T follicular helper cell (primary cell): ENCODE measurements around the gene RNLS.
"Not testable (repeated sequence)": the region's sequence is repeated elsewhere in the genome, so short reads cannot be mapped to it uniquely, and the experiment has no call there.

ENCODE experiments used
- DNase-seq: peaks from one replicate; pipeline ENCODE4 v3.0.0-alpha.2; 2020; ENCODE audit warnings: low read depth

RNLS gene

GRCh38 chr10:88388324-88388723, 194.8 kb downstream of the RNLS start:
- no peak for DNase-seq

- no peak for DNase-seq
Observed at GRCh38 chr10:88386821-88387773, 196.0 kb downstream of the RNLS start.

DNA sequence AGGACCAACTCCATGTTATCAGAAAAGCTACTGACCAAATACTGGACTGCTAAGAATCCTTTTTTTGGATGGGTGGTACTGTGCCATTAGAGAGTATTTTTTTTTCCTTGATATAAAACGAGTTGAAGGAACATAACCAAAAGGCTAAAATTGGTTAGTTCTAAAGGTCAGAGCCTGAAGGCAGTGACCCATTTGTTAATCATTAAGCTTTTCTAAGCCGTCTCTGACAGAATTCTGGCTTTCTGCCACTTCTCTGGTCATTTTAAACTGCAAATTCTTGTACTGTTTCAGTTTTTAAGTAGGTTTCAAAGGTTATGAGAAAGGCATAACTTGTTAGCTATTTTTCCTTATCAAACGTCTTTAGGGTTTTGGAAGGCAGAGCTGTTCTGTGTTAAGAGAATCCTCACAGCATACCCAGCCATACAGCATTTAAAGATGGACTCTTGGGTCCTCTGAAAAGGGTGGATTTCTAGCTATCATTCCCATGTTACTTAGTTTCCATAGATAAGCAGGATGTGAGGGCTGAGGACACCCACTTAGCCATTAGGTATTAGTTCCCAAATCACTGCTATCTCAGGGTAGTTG, 196.8 kb downstream of the RNLS start:
- no peak for DNase-seq

DNA sequence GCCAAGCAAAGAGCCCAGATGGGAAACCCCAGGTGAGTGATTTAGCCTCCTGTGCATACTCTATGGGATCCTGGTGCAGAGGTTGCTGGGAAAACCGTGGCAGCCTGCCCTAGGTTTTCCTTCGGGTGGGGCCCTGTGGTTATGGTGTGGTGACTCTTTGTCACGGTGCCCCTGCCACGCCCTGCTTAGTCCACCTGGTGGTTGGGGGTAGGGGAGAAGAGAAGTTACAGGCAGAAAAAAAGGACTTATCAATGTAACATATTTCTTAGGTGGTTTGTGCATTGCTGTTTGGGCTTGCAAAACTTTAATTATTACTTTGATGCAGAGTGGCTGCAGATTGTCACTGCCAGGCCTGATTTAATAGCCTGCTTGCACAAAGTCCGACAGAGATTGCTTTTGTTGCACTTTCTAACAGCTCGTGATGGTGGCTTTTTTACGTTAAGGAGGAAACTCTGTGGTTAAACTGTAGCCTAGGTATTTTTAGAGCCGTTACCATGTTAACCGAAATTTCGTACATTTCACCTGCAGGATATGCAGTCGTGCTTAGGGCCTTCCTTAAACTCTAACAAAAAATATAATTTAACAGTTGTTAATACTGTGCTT, 197.4 kb downstream of the RNLS start:
- peak; percentile 15 for DNase-seq

- DNase-seq = no peak
Observed at GRCh38 chr10:88383276-88383675, 199.8 kb downstream of the RNLS start.

DNA sequence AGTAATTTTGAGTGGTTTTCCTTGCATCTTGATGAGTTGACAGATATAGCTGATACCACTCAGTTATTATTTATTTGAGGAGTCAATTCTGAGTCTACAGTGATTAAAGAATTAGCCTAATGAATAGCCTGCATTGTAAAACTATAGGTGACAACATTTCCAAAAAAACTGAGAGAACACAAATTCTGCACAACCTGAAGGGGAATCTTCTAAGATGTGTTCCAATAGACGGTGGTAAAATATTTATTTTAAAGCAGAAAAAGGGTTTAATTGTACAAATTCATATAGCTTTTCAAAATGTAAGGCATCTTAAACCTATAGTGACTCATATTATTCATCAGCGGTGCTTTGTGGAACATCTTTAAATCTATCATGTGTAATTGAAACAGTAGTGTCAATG, 200.4 kb downstream of the RNLS start:
- DNase-seq = no peak

GRCh38 chr10:88379575-88379974, 203.5 kb downstream of the RNLS start:
- no peak for DNase-seq

- DNase-seq = no peak
Observed at GRCh38 chr10:88377510-88377909, 205.6 kb downstream of the RNLS start.

GRCh38 chr10:88374392-88375175, 208.5 kb downstream of the RNLS start:
- DNase-seq = no peak

DNA sequence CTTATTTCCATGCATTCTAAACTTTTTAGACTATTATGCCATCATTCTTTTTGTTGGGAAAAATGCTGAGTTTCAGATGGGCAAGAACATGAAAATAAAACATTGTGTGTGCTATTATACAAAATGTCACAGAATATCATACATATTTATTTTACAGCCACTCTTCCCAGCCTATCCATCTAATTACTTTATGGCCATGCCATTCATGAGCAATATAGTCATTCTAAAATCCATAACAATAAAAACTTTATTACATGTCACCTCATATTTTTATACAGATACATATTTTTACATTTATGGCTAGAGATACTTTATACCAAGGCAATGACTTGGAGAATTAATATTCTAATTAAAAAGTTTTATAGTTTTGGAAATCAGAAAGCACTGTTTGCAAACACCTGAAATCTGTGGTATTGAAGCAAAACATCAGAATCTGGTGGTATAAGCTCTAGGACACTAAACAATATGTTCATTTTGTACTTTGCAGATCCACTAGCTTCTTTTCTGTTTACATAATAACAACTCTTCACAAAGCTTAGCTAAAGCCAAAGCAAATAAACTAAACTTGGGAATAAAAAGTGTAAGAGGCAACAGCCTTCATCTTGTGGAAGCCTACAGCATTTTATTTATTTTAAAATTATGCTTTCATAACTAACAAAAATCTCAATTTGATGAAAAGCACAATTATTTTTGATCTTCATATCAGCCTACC, 210.1 kb downstream of the RNLS start:
- no peak for DNase-seq

- no peak for DNase-seq
Observed at GRCh38 chr10:88372051-88372715, 210.9 kb downstream of the RNLS start.

DNA sequence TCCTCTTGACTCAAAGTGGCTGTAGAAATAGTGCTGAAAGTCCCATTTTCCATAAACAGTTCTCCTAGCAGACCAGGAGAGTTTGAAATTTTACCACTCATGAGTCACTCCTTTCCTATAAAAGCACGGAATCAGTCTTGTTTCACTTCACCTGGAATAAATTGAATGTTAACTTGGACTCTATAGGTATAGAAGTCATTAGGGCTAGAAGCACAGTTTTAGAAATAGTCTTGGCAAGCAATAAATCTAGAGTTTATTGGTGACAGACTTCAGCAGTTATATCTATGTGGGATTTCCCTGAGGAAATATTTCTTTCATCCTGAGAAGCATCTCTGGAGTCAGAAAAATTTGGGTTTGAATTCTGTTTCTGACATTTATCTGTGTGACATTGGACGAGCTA, 212.4 kb downstream of the RNLS start:
- no peak for DNase-seq

DNA sequence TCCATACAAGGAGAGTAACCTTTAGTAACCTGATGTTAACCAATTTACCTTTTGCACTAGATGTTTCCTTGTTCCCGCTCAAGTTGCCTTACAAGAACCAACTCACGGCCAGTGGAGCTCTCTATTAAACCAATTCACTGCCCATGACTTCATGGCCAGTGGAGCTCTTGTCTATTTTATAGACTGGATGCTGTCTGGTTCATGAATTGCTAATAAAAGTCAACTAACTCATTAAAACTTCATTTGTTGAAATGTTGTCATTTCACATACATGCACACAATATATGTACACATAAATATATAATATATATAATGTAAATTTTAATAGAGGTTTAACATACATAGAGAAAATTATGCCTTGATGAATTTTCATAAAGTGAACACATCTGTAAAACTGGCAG, 216.3 kb downstream of the RNLS start:
- no peak for DNase-seq

GRCh38 chr10:88361995-88362807, 220.9 kb downstream of the RNLS start:
- no peak for DNase-seq

GRCh38 chr10:88361494-88361893, 221.6 kb downstream of the RNLS start:
- DNase-seq = no peak

GRCh38 chr10:88355750-88356149, 227.4 kb downstream of the RNLS start:
- DNase-seq = not testable (repeated sequence)

- no peak for DNase-seq
Observed at GRCh38 chr10:88347597-88348304, 235.4 kb downstream of the RNLS start.

DNA sequence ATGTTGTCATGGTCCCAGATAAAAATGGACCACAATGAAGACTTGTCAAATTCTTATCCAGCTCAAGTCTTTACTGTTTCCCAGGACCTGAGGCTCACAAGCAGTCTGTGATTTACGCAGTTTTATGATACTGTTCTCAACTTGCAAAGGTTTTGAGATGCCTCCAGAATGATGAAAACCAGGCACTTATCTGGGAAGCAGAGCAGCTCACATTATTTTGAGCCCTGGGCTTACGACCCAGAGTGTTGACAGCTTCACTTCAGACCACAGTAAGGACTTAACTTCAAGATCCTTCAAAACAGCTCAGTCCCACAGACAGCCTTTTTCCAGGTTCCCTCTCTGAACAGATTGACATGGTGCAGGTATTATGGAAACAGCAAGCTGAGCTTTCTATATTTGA, 236.1 kb downstream of the RNLS start:
- no peak for DNase-seq
